Gastrocnemius medialis (tissue), 4 donors: ENCODE results near the gene OSBP2. TPM values are rescaled to one million over a fixed set of nuclear protein-coding genes. Genes with fewer than 3 reads are reported as not detected.

ENCODE experiments used
- ATAC-seq, 2 donors: fragments of 150-250 bp; one replicate each; pipeline ENCODE4 v1.9.1; 2016
- DNase-seq, 2 donors: peaks; one replicate each; pipeline ENCODE4 v3.0.0-alpha.2; 2019
- H3K27ac ChIP-seq, 4 donors: fragments of 200-600 bp; sonication (generic); 1 replicate in 1 of 4; 2 replicates in 3 of 4; pipeline ENCODE4 v1.5.1; 2016 to 2018; ENCODE audit warnings: mild to moderate bottlenecking in 2 of 4, moderate library complexity in 1 of 4
- H3K27me3 ChIP-seq, 3 donors: fragments of 200-600 bp; sonication (generic) in 2 of 3; 1 replicate in 1 of 3; 2 replicates in 2 of 3; pipeline versions ENCODE4 v1.5.1 to v1.6.0; 2016 to 2019; ENCODE audit warnings: mild to moderate bottlenecking in 1 of 3, moderate library complexity in 1 of 3
- H3K36me3 ChIP-seq, 2 donors: fragments of 200-600 bp; sonication (generic) in 1 of 2; one replicate each; pipeline ENCODE4 v1.5.1; 2017 to 2018
- H3K4me1 ChIP-seq, 2 donors: fragments of 200-600 bp; sonication (generic) in 1 of 2; one replicate each; pipeline ENCODE4 v1.5.1; 2016 to 2017; ENCODE audit warnings: mild to moderate bottlenecking in 2 of 2
- H3K4me3 ChIP-seq, 4 donors: fragments of 200-600 bp; sonication (generic) in 3 of 4; 1 replicate in 1 of 4; 2 replicates in 3 of 4; pipeline ENCODE4 v1.5.1; 2016 to 2019; ENCODE audit warnings: mild to moderate bottlenecking in 2 of 4
- H3K9me3 ChIP-seq, 3 donors: fragments of 200-600 bp; sonication (generic) in 2 of 3; 1 replicate in 1 of 3; 2 replicates in 2 of 3; pipeline ENCODE4 v1.5.1; 2016 to 2019
- POLR2A ChIP-seq, 2 donors: fragments of 450-650 bp; IDR thresholded peaks; one replicate each; pipeline ENCODE4 v1.6.1; 2017; ENCODE audit warnings: antibody characterized with exemption in 2 of 2, mild to moderate bottlenecking in 2 of 2, moderate library complexity in 2 of 2
- in situ Hi-C, 4 donors: fragments of 200-750 bp; cut with MboI; loops; one replicate each; pipeline versions ENCODE4 v1.15.0 to v1.8.0; 2017; ENCODE audit warnings: low sequenced_read_pairs in 4 of 4
- intact Hi-C: fragments of 100-400 bp; cut with DNase I; formaldehyde crosslinking; loops from one replicate; pipeline ENCODE4 v1.15.1; 2023; ENCODE audit warnings: low total_unique reads
- total RNA-seq, 4 donors: library from RNA; depleted of rRNA; stranded (reverse); fragments of >200 nt; gene quantifications; one replicate each; pipeline versions ENCODE4 v1.1.0 to v1.2.3, GENCODE V29; 2016
- TF ChIP-seq, protein P1 (sequence below), 5 experiments: fragments of 450-650 bp in 3 of 5; fragments of 200-600 bp in 2 of 5; sonication (generic) in 2 of 5; IDR thresholded peaks in 4 of 5; conservative IDR thresholded peaks in 1 of 5; 1 replicate in 4 of 5; 2 replicates in 1 of 5; pipeline ENCODE4 v1.5.1; 2016 to 2019; ENCODE audit warnings: antibody characterized with exemption in 5 of 5, mild to moderate bottlenecking in 3 of 5, moderate library complexity in 3 of 5

Gene OSBP2
- total RNA-seq, 4 donors from 2014 or later = 2.8 to 4.3 (median 3.0) TPM

GRCh38 chr22:30828187-30829155, 133.8 kb downstream of the OSBP2 start:
- Histone ChIP-seq H3K36me3 (no peaks in the 10 kb centered on the region), H3K9me3 (no peaks in the 10 kb centered on the region), H3K27ac (no peak overlapping the region), H3K27me3 (peaks cover 0 to under 1% (median 0%) of the 10 kb centered on the region in 3 donors), H3K4me1 (no peaks in the 10 kb centered on the region), H3K4me3 (no peak overlapping the region)
- in situ Hi-C loops (no loop called here), intact Hi-C loops (no loop called here)
- ATAC-seq (no peak), DNase-seq (no peak)
- TF ChIP-seq, protein P1, sequence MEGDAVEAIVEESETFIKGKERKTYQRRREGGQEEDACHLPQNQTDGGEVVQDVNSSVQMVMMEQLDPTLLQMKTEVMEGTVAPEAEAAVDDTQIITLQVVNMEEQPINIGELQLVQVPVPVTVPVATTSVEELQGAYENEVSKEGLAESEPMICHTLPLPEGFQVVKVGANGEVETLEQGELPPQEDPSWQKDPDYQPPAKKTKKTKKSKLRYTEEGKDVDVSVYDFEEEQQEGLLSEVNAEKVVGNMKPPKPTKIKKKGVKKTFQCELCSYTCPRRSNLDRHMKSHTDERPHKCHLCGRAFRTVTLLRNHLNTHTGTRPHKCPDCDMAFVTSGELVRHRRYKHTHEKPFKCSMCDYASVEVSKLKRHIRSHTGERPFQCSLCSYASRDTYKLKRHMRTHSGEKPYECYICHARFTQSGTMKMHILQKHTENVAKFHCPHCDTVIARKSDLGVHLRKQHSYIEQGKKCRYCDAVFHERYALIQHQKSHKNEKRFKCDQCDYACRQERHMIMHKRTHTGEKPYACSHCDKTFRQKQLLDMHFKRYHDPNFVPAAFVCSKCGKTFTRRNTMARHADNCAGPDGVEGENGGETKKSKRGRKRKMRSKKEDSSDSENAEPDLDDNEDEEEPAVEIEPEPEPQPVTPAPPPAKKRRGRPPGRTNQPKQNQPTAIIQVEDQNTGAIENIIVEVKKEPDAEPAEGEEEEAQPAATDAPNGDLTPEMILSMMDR (IDR thresholded peaks at IDR 0.05 in 4 of 5, conservative IDR thresholded peaks at IDR 0.05 in 1 of 5) = no peak
- no peak for TF ChIP-seq POLR2A (IDR thresholded peaks at IDR 0.05)

DNA sequence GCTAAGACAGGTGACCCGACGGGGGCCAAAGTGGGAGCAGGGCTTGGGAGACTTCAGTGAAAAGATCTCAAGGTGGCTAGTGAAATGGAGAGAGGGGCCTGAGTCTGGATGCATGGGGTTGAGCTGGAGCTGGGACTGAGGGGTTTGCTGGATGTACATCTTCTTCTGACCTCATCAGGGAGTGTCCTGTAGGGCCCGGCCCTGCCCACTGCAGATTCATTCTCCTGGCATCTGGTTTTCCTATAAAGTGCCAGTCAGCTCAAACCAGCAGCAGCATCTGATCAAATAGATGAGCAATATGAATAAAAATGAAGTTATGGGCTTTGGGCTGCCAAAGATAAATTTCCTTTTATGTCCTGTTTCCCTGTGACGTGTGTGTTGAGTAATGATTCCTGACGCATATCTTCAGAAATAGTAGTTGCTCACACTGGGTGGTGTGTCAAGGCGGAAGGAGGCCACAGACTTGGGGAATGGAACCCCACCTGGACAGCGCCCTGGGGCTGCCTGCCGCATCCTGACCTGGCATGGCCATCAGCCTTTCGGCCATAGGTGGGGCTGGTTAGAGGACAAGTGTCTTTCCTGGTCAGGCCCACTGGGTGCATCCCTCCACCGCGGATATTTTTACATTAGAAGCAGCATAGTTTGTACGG, 135.4 kb downstream of the OSBP2 start:
- no peak overlapping the region for H3K27ac ChIP-seq
- intact Hi-C loops = no loop called here
- no peak for ATAC-seq

DNA sequence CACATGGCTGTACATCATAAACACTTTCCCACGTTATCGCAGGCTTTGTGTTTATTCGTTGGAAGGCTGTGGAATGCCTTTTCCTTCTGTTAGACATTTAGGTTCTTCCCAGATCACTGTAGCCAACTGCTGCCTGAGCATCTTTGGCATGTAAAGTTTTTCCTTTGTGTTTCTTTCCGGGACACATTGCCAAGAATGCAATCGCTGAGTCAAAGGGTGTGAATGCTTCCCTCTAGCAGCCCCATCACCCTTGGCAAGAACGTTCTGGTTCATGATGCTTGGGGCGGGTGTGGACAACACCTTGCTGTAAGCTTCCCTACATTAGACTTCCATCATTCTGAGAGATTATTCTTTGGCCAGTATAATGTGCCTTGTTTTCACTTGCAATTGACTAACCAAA, 136.2 kb downstream of the OSBP2 start:
- ATAC-seq = no peak
- in situ Hi-C loops (no loop called here), intact Hi-C loops (no loop called here)
- Histone ChIP-seq H3K36me3 (no peaks in the 10 kb centered on the region), H3K27me3 (no peaks in the 10 kb centered on the region), H3K27ac (no peak overlapping the region), H3K9me3 (no peaks in the 10 kb centered on the region), H3K4me3 (no peak overlapping the region), H3K4me1 (no peaks in the 10 kb centered on the region)
- TF ChIP-seq, protein P1 (IDR thresholded peaks at IDR 0.05 in 4 of 5, conservative IDR thresholded peaks at IDR 0.05 in 1 of 5) = no peak
- no peak for TF ChIP-seq POLR2A (IDR thresholded peaks at IDR 0.05)
- DNase-seq = no peak

More for the DNA sequence above, 135.4 kb downstream of the OSBP2 start:
- DNase-seq = no peak
- Histone ChIP-seq H3K4me3 (no peak overlapping the region), H3K9me3 (no peaks in the 10 kb centered on the region), H3K36me3 (no peaks in the 10 kb centered on the region), H3K27me3 (no peaks in the 10 kb centered on the region), H3K4me1 (no peaks in the 10 kb centered on the region)
- in situ Hi-C loops = no loop called here
- no peak for TF ChIP-seq POLR2A (IDR thresholded peaks at IDR 0.05)
- TF ChIP-seq, protein P1 (IDR thresholded peaks at IDR 0.05 in 4 of 5, conservative IDR thresholded peaks at IDR 0.05 in 1 of 5) = no peak

- Histone ChIP-seq H3K36me3 (no peaks in the 10 kb centered on the region), H3K9me3 (no peaks in the 10 kb centered on the region), H3K4me1 (no peaks in the 10 kb centered on the region), H3K27ac (no peak overlapping the region), H3K4me3 (no peak overlapping the region), H3K27me3 (no peaks in the 10 kb centered on the region)
- no peak for TF ChIP-seq POLR2A (IDR thresholded peaks at IDR 0.05)
- TF ChIP-seq, protein P1 (IDR thresholded peaks at IDR 0.05 in 4 of 5, conservative IDR thresholded peaks at IDR 0.05 in 1 of 5) = no peak
- DNase-seq (no peak), ATAC-seq (no peak)
- intact Hi-C loops = no loop called here
- in situ Hi-C loops = no loop called here
These were observed 137.8 kb downstream of the OSBP2 start for GRCh38 chr22:30832407-30832987.
